ENCODE results near the gene TTLL10. TPM values are rescaled to one million over a fixed set of nuclear protein-coding genes. Genes with fewer than 3 reads are reported as not detected.
"Not testable (repeated sequence)": the region's sequence is repeated elsewhere in the genome, so short reads cannot be mapped to it uniquely, and the experiment has no call there.

Gene TTLL10
- total and polyA plus RNA-seq, 5 donors from 2014 or later, result not detected

GRCh38 chr1:1149416-1149815 is 24.3 kb upstream of the TTLL10 start:
- no peak overlapping the region for H3K4me3 ChIP-seq (ENCODE audit: low read depth, low read length)
- DNase-seq (no peak), ATAC-seq (ENCODE audit: low read depth in 2 of 2) (no peak)
- H3K4me1 Mint-ChIP-seq, result peaks cover 0 to 6% (median 0%) of the 10 kb centered on the region in 4 donors
- no peaks in the 10 kb centered on the region for H3K36me3 Mint-ChIP-seq
- peaks cover 12% of the 10 kb centered on the region for H3K4me1 ChIP-seq (ENCODE audit: control insufficient read depth, insufficient read depth, low read length, poor library complexity, severe bottlenecking)
- H3K4me3 Mint-ChIP-seq, result no peak overlapping the region
- no peak overlapping the region for H3K27ac Mint-ChIP-seq
- H3K27me3 ChIP-seq (ENCODE audit: control insufficient read depth, insufficient read depth, low read length), result no peaks in the 10 kb centered on the region
- peaks cover 3 to 17% (median 3%) of the 10 kb centered on the region in 7 donors for H3K9me3 Mint-ChIP-seq
- H3K27me3 Mint-ChIP-seq, result no peaks in the 10 kb centered on the region
- H3K27ac ChIP-seq (ENCODE audit: insufficient read depth, low read length, poor library complexity, severe bottlenecking), result no peak overlapping the region
- H3K36me3 ChIP-seq (ENCODE audit: control insufficient read depth, insufficient read depth, low read length), result no peaks in the 10 kb centered on the region
- H3K9me3 ChIP-seq (ENCODE audit: control insufficient read depth in 2 of 2, low read length in 2 of 2), result peaks cover 0 to 3% of the 10 kb centered on the region in 2 experiments

- H3K4me1 ChIP-seq (ENCODE audit: control insufficient read depth, insufficient read depth, low read length, poor library complexity, severe bottlenecking), result peaks cover 5% of the 10 kb centered on the region
- Mint-ChIP-seq H3K4me1 (peaks cover 0 to 4% (median 0%) of the 10 kb centered on the region in 4 donors), H3K36me3 (no peaks in the 10 kb centered on the region), H3K4me3 (no peak overlapping the region), H3K27ac (no peak overlapping the region), H3K27me3 (no peaks in the 10 kb centered on the region), H3K9me3 (peaks cover 3 to 20% (median 3%) of the 10 kb centered on the region in 7 donors)
- ATAC-seq (ENCODE audit: low read depth in 2 of 2) (no peak), DNase-seq (no peak)
- H3K9me3 ChIP-seq (ENCODE audit: control insufficient read depth in 2 of 2, low read length in 2 of 2), result peaks cover 0 to 3% of the 10 kb centered on the region in 2 experiments
- no peaks in the 10 kb centered on the region for H3K27me3 ChIP-seq (ENCODE audit: control insufficient read depth, insufficient read depth, low read length)
- H3K36me3 ChIP-seq (ENCODE audit: control insufficient read depth, insufficient read depth, low read length), result no peaks in the 10 kb centered on the region
- no peak overlapping the region for H3K27ac ChIP-seq (ENCODE audit: insufficient read depth, low read length, poor library complexity, severe bottlenecking)
- H3K4me3 ChIP-seq (ENCODE audit: low read depth, low read length), result no peak overlapping the region
Observed at GRCh38 chr1:1150100-1150499, 23.6 kb upstream of the TTLL10 start.

GRCh38 chr1:1151306-1151705 is 22.4 kb upstream of the TTLL10 start:
- Histone ChIP-seq H3K4me1 (ENCODE audit: control insufficient read depth, insufficient read depth, low read length, poor library complexity, severe bottlenecking) (no peaks in the 10 kb centered on the region), H3K9me3 (ENCODE audit: control insufficient read depth in 2 of 2, low read length in 2 of 2) (peaks cover 0 to 3% of the 10 kb centered on the region in 2 experiments), H3K4me3 (ENCODE audit: low read depth, low read length) (no peak overlapping the region), H3K36me3 (ENCODE audit: control insufficient read depth, insufficient read depth, low read length) (no peaks in the 10 kb centered on the region), H3K27ac (ENCODE audit: insufficient read depth, low read length, poor library complexity, severe bottlenecking) (no peak overlapping the region), H3K27me3 (ENCODE audit: control insufficient read depth, insufficient read depth, low read length) (no peaks in the 10 kb centered on the region)
- Mint-ChIP-seq H3K9me3 (peaks cover 3 to 24% (median 3%) of the 10 kb centered on the region in 7 donors), H3K36me3 (no peaks in the 10 kb centered on the region), H3K4me1 (peaks cover 0 to 2% (median 0%) of the 10 kb centered on the region in 4 donors), H3K27ac (no peak overlapping the region), H3K27me3 (no peaks in the 10 kb centered on the region), H3K4me3 (no peak overlapping the region)
- no peak for ATAC-seq (ENCODE audit: low read depth in 2 of 2)
- no peak for DNase-seq

GRCh38 chr1:1152431-1152830 is 21.2 kb upstream of the TTLL10 start:
- Mint-ChIP-seq H3K4me3 (peak overlapping the region in 1 of 4 donors; percentile 38), H3K27ac (peak overlapping the region in 2 of 3 donors; percentile 60 to 88), H3K9me3 (peaks cover 3 to 24% (median 3%) of the 10 kb centered on the region in 7 donors)
- H3K4me1 ChIP-seq (ENCODE audit: control insufficient read depth, insufficient read depth, low read length, poor library complexity, severe bottlenecking); DNase-seq; ATAC-seq (ENCODE audit: low read depth in 2 of 2); H3K27me3 Mint-ChIP-seq; H3K9me3 ChIP-seq (ENCODE audit: control insufficient read depth in 2 of 2, low read length in 2 of 2); H3K36me3 Mint-ChIP-seq; H3K36me3 ChIP-seq (ENCODE audit: control insufficient read depth, insufficient read depth, low read length); H3K27ac ChIP-seq (ENCODE audit: insufficient read depth, low read length, poor library complexity, severe bottlenecking); H3K4me1 Mint-ChIP-seq; H3K4me3 ChIP-seq (ENCODE audit: low read depth, low read length); H3K27me3 ChIP-seq (ENCODE audit: control insufficient read depth, insufficient read depth, low read length): not testable (repeated sequence)

- H3K9me3 ChIP-seq (ENCODE audit: control insufficient read depth in 2 of 2, low read length in 2 of 2); H3K4me3 ChIP-seq (ENCODE audit: low read depth, low read length); ATAC-seq (ENCODE audit: low read depth in 2 of 2); H3K36me3 Mint-ChIP-seq; DNase-seq; H3K4me1 Mint-ChIP-seq; H3K36me3 ChIP-seq (ENCODE audit: control insufficient read depth, insufficient read depth, low read length); H3K27me3 ChIP-seq (ENCODE audit: control insufficient read depth, insufficient read depth, low read length); H3K27me3 Mint-ChIP-seq; H3K4me1 ChIP-seq (ENCODE audit: control insufficient read depth, insufficient read depth, low read length, poor library complexity, severe bottlenecking); H3K27ac ChIP-seq (ENCODE audit: insufficient read depth, low read length, poor library complexity, severe bottlenecking): not testable (repeated sequence)
- peaks cover 3 to 24% (median 3%) of the 10 kb centered on the region in 7 donors for H3K9me3 Mint-ChIP-seq
- H3K4me3 Mint-ChIP-seq, result peak overlapping the region in 1 of 4 donors; percentile 11
- peak overlapping the region in 2 of 3 donors; percentile 71 to 88 for H3K27ac Mint-ChIP-seq
Observed at GRCh38 chr1:1153215-1153614, 20.5 kb upstream of the TTLL10 start.

GRCh38 chr1:1153874-1154273 is 19.8 kb upstream of the TTLL10 start:
- H3K4me3 ChIP-seq (ENCODE audit: low read depth, low read length), result no peak overlapping the region
- no peak for ATAC-seq (ENCODE audit: low read depth in 2 of 2)
- H3K4me3 Mint-ChIP-seq, result peak overlapping the region in 1 of 4 donors; percentile 75
- H3K27ac Mint-ChIP-seq, result peak overlapping the region; percentile 71 to 96 (median 88)
- no peak overlapping the region for H3K27ac ChIP-seq (ENCODE audit: insufficient read depth, low read length, poor library complexity, severe bottlenecking)
- no peaks in the 10 kb centered on the region for H3K27me3 Mint-ChIP-seq
- H3K4me1 ChIP-seq (ENCODE audit: control insufficient read depth, insufficient read depth, low read length, poor library complexity, severe bottlenecking), result peaks cover 14% of the 10 kb centered on the region
- H3K36me3 Mint-ChIP-seq, result no peaks in the 10 kb centered on the region
- H3K9me3 Mint-ChIP-seq, result peaks cover 3 to 24% (median 3%) of the 10 kb centered on the region in 7 donors
- DNase-seq, result no peak
- no peaks in the 10 kb centered on the region for H3K27me3 ChIP-seq (ENCODE audit: control insufficient read depth, insufficient read depth, low read length)
- H3K4me1 Mint-ChIP-seq, result peaks cover 0 to 4% (median 0%) of the 10 kb centered on the region in 4 donors
- no peaks in the 10 kb centered on the region for H3K36me3 ChIP-seq (ENCODE audit: control insufficient read depth, insufficient read depth, low read length)
- H3K9me3 ChIP-seq (ENCODE audit: control insufficient read depth in 2 of 2, low read length in 2 of 2), result peaks cover 0 to 3% of the 10 kb centered on the region in 2 experiments

- Mint-ChIP-seq H3K4me3 (peak overlapping the region in 3 of 4 donors; percentile 15 to 72 (median 46)), H3K36me3 (no peaks in the 10 kb centered on the region), H3K4me1 (peaks cover 0 to 4% (median 0%) of the 10 kb centered on the region in 4 donors), H3K27me3 (no peaks in the 10 kb centered on the region), H3K9me3 (peaks cover 3 to 24% (median 3%) of the 10 kb centered on the region in 7 donors), H3K27ac (peak overlapping the region in 1 of 3 donors; percentile 31)
- H3K27ac ChIP-seq (ENCODE audit: insufficient read depth, low read length, poor library complexity, severe bottlenecking), result no peak overlapping the region
- no peaks in the 10 kb centered on the region for H3K27me3 ChIP-seq (ENCODE audit: control insufficient read depth, insufficient read depth, low read length)
- ATAC-seq (ENCODE audit: low read depth in 2 of 2) (no peak), DNase-seq (no peak)
- peaks cover 14% of the 10 kb centered on the region for H3K4me1 ChIP-seq (ENCODE audit: control insufficient read depth, insufficient read depth, low read length, poor library complexity, severe bottlenecking)
- no peak overlapping the region for H3K4me3 ChIP-seq (ENCODE audit: low read depth, low read length)
- H3K36me3 ChIP-seq (ENCODE audit: control insufficient read depth, insufficient read depth, low read length), result no peaks in the 10 kb centered on the region
- peaks cover 0 to 3% of the 10 kb centered on the region in 2 experiments for H3K9me3 ChIP-seq (ENCODE audit: control insufficient read depth in 2 of 2, low read length in 2 of 2)
Observed at GRCh38 chr1:1155258-1155657, 18.4 kb upstream of the TTLL10 start.
